Mesothelial cell of epicardium (in vitro differentiated cells): Measurements from ENCODE around the gene SLC44A1. TPM values are rescaled to one million over a fixed set of nuclear protein-coding genes. Genes with fewer than 3 reads are reported as not detected.

Experiments
- DNase-seq, 2 experiments: peaks; one replicate each; pipeline ENCODE4 v3.0.0; 2021; ENCODE audit warnings: low spot score in 2 of 2; ENCODE audit not compliant: unreplicated experiment in 2 of 2
- H3K27ac Mint-ChIP-seq: 2 replicates; pipeline ENCODE4 v1.8.0; 2021; ENCODE audit warnings: mixed read lengths
- H3K27me3 Mint-ChIP-seq: 2 replicates; pipeline ENCODE4 v1.8.0; 2021; ENCODE audit warnings: low read depth, mixed read lengths
- H3K36me3 Mint-ChIP-seq: 2 replicates; pipeline ENCODE4 v1.8.0; 2021; ENCODE audit warnings: mixed read lengths
- H3K4me1 Mint-ChIP-seq: 2 replicates; pipeline ENCODE4 v1.8.0; 2021; ENCODE audit warnings: mixed read lengths
- H3K4me3 Mint-ChIP-seq: 2 replicates; pipeline ENCODE4 v1.8.0; 2021; ENCODE audit warnings: mild to moderate bottlenecking, moderate library complexity, mixed read lengths
- H3K9me3 Mint-ChIP-seq: 2 replicates; pipeline ENCODE4 v1.8.0; 2021; ENCODE audit warnings: mixed read lengths
- CTCF ChIP-seq: fragments of 200-600 bp; sonication (generic); IDR thresholded peaks from one replicate; pipeline ENCODE4 v1.5.0; 2021; ENCODE audit warnings: antibody characterized with exemption; ENCODE audit not compliant: unreplicated experiment
- total RNA-seq: library from RNA; stranded (reverse); gene quantifications from 3 replicates; pipeline ENCODE4 v1.2.1, GENCODE V29; 2021

Gene SLC44A1
- total RNA-seq, 1 donor from 2014 or later, result 49.0 TPM

GRCh38 chr9:105205787-105206495 lies 38.5 kb upstream of the SLC44A1 start:
- Mint-ChIP-seq H3K36me3 (no peaks in the 10 kb centered on the region), H3K27ac (peak overlapping the region; percentile 4), H3K4me1 (peaks cover 9% of the 10 kb centered on the region), H3K4me3 (no peak overlapping the region), H3K9me3 (no peaks in the 10 kb centered on the region), H3K27me3 (no peaks in the 10 kb centered on the region)
- no peak for TF ChIP-seq CTCF
- no peak for DNase-seq

- DNase-seq, result no peak
- Mint-ChIP-seq H3K4me3 (no peak overlapping the region), H3K27ac (no peak overlapping the region), H3K9me3 (no peaks in the 10 kb centered on the region), H3K27me3 (no peaks in the 10 kb centered on the region), H3K36me3 (no peaks in the 10 kb centered on the region), H3K4me1 (peaks cover 9% of the 10 kb centered on the region)
- no peak for TF ChIP-seq CTCF
Observed at GRCh38 chr9:105206496-105206820, 38.0 kb upstream of the SLC44A1 start.

- H3K36me3 Mint-ChIP-seq, result no peaks in the 10 kb centered on the region
- no peaks in the 10 kb centered on the region for H3K9me3 Mint-ChIP-seq
- DNase-seq, result no peak
- TF ChIP-seq CTCF, result no peak
- no peak overlapping the region for H3K4me3 Mint-ChIP-seq
- no peaks in the 10 kb centered on the region for H3K27me3 Mint-ChIP-seq
- H3K4me1 Mint-ChIP-seq, result peaks cover 9% of the 10 kb centered on the region
- no peak overlapping the region for H3K27ac Mint-ChIP-seq
Observed at GRCh38 chr9:105206821-105207699, 37.4 kb upstream of the SLC44A1 start.

GRCh38 chr9:105216440-105217178 lies 27.8 kb upstream of the SLC44A1 start:
- H3K4me1 Mint-ChIP-seq, result peaks cover 6% of the 10 kb centered on the region
- H3K9me3 Mint-ChIP-seq, result peaks cover 3% of the 10 kb centered on the region
- no peaks in the 10 kb centered on the region for H3K27me3 Mint-ChIP-seq
- no peak for TF ChIP-seq CTCF
- H3K27ac Mint-ChIP-seq, result no peak overlapping the region
- peaks cover 2% of the 10 kb centered on the region for H3K36me3 Mint-ChIP-seq
- H3K4me3 Mint-ChIP-seq, result no peak overlapping the region
- no peak for DNase-seq

- Mint-ChIP-seq H3K9me3 (peaks cover 18% of the 10 kb centered on the region), H3K4me1 (peaks cover 6% of the 10 kb centered on the region), H3K27ac (no peak overlapping the region), H3K27me3 (no peaks in the 10 kb centered on the region), H3K36me3 (peaks cover 10% of the 10 kb centered on the region), H3K4me3 (no peak overlapping the region)
- no peak for TF ChIP-seq CTCF
- DNase-seq, result no peak
Observed at GRCh38 chr9:105218673-105219072, 25.8 kb upstream of the SLC44A1 start.
